ENCODE measurements around the gene PTGDR2. TPM values are rescaled to one million over a fixed set of nuclear protein-coding genes. Genes with fewer than 3 reads are reported as not detected.

PTGDR2 gene
- total and polyA plus RNA-seq, 9 donors, result 0.07 to 0.46 (median 0.15) TPM; not detected in 2

- WGBS, 3 donors, result 69 to 79% (median 78%) methylated on average over 13 of the region's 13 CpGs
- H3K36me3 ChIP-seq, result no peaks in the 10 kb centered on the region
- no peak within 1 kb of the TSS for H3K27ac ChIP-seq
- H3K4me3 ChIP-seq, result no peak within 1 kb of the TSS
- TF ChIP-seq, protein P1, sequence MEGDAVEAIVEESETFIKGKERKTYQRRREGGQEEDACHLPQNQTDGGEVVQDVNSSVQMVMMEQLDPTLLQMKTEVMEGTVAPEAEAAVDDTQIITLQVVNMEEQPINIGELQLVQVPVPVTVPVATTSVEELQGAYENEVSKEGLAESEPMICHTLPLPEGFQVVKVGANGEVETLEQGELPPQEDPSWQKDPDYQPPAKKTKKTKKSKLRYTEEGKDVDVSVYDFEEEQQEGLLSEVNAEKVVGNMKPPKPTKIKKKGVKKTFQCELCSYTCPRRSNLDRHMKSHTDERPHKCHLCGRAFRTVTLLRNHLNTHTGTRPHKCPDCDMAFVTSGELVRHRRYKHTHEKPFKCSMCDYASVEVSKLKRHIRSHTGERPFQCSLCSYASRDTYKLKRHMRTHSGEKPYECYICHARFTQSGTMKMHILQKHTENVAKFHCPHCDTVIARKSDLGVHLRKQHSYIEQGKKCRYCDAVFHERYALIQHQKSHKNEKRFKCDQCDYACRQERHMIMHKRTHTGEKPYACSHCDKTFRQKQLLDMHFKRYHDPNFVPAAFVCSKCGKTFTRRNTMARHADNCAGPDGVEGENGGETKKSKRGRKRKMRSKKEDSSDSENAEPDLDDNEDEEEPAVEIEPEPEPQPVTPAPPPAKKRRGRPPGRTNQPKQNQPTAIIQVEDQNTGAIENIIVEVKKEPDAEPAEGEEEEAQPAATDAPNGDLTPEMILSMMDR (IDR thresholded peaks at IDR 0.05), result no peak
- TF ChIP-seq POLR2A (IDR thresholded peaks at IDR 0.05) (no peak), EP300 (IDR thresholded peaks at IDR 0.05) (no peak)
- H3K4me1 ChIP-seq (ENCODE audit: insufficient read depth), result peaks cover 2% of the 10 kb centered on the region
- DNase-seq, result no peak
- no peaks in the 10 kb centered on the region for H3K9me3 ChIP-seq
- H3K27me3 ChIP-seq, result no peaks in the 10 kb centered on the region
- intact Hi-C loops (cut with DNase I), result no loop called here
These were observed 11.4 kb upstream of the PTGDR2 start, which contains the start of gene ZP1 for GRCh38 chr11:60866911-60867870. Gene ZP1, plus strand, starts transcription at chr11:60867542. Its CDS starts 20 bp downstream, at chr11:60867562.

DNA sequence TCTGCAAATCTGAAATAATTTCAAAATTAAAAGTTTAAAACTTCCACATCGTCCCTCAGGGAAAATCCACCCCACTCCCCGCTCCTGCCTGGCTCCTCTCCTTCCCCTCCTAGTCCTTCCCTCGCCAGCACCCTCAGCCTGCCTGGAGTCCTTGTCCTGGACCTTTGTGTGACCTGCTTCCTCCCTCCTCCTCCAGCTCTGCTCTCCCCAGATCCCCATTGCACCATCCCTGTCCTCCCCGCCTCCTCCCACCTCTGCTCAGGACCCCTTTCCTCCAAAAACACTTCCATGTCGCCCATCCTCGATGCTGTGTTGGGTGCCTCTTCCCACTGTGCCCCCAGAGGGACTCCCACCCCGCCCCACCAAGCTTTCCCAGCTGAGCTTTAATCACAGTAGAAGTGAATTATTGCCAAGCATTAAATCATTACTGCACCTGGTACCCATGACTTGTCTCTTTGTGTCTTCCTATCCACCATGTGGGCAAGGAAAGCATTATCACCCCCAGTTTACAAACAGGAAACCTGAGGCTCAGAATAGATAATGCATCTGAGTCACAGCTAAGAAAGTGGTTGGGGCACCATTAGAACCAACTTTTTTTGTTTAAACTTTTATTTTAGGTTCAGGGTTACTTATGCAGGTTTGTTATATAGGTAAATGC lies 9.2 kb upstream of the PTGDR2 start:
- TF ChIP-seq POLR2A (IDR thresholded peaks at IDR 0.05), result no peak
- TF ChIP-seq EP300 (IDR thresholded peaks at IDR 0.05), result no peak
- TF ChIP-seq, protein P1 (IDR thresholded peaks at IDR 0.05), result no peak
- H3K27ac ChIP-seq, result no peak overlapping the region
- no peak overlapping the region for H3K4me3 ChIP-seq
- no peaks in the 10 kb centered on the region for H3K36me3 ChIP-seq
- no peaks in the 10 kb centered on the region for H3K4me1 ChIP-seq (ENCODE audit: insufficient read depth)
- peak in 1 of 5 donors; percentile 31 for DNase-seq
- 49 to 55% (median 52%) methylated on average over 7 of the region's 7 CpGs for WGBS, 3 donors
- no peaks in the 10 kb centered on the region for H3K9me3 ChIP-seq
- intact Hi-C loops (cut with DNase I), result no loop called here
- H3K27me3 ChIP-seq, result no peaks in the 10 kb centered on the region

GRCh38 chr11:60863550-60864521 lies 8.1 kb upstream of the PTGDR2 start:
- peak in 1 of 5 donors; percentile 23 for DNase-seq
- Histone ChIP-seq H3K4me3 (no peak overlapping the region), H3K9me3 (no peaks in the 10 kb centered on the region), H3K27ac (no peak overlapping the region), H3K27me3 (no peaks in the 10 kb centered on the region), H3K36me3 (no peaks in the 10 kb centered on the region), H3K4me1 (ENCODE audit: insufficient read depth) (no peaks in the 10 kb centered on the region)
- intact Hi-C loops (cut with DNase I), result no loop called here
- TF ChIP-seq, protein P1 (IDR thresholded peaks at IDR 0.05), result no peak
- TF ChIP-seq EP300 (IDR thresholded peaks at IDR 0.05) (no peak), POLR2A (IDR thresholded peaks at IDR 0.05) (no peak)
- WGBS, 3 donors, result 47 to 50% (median 48%) methylated on average over 16 of the region's 16 CpGs

DNA sequence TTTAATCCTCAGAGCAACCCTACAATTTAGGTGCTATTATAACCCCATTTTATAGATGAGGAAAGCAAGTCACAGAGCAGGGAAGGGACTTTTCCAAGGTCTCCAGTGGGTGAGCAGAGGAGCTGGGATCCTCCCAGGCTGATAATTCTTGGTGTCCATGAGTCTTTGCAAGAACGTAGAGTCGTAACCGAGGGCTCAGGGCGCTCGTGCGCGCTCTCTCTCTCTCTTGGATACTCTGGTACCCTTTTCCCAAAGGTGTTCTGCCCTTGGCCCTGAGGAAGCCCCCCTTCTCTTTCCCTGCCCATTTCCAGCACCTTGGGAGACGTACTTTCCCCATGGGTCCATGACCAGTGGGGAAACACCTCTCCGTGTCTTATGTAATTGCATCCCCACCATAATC lies 6.4 kb upstream of the PTGDR2 start:
- peak in 1 of 5 donors; percentile 8 for DNase-seq
- Histone ChIP-seq H3K4me3 (no peak overlapping the region), H3K4me1 (ENCODE audit: insufficient read depth) (no peaks in the 10 kb centered on the region), H3K27ac (no peak overlapping the region), H3K9me3 (no peaks in the 10 kb centered on the region), H3K27me3 (no peaks in the 10 kb centered on the region), H3K36me3 (no peaks in the 10 kb centered on the region)
- 92 to 94% (median 93%) methylated on average over 9 of the region's 9 CpGs for WGBS, 3 donors
- intact Hi-C loops (cut with DNase I), result no loop called here
- TF ChIP-seq, protein P1 (IDR thresholded peaks at IDR 0.05), result no peak
- TF ChIP-seq POLR2A (IDR thresholded peaks at IDR 0.05) (no peak), EP300 (IDR thresholded peaks at IDR 0.05) (no peak)

All from ovary (tissue), 9 donors.